NCI-H510A (cell line): ENCODE results near the gene MET.

Experiments
- DNase-seq: peaks from one replicate; lab custom pipeline; 2025; lab: John Stamatoyannopoulos, UW

Gene MET

DNA sequence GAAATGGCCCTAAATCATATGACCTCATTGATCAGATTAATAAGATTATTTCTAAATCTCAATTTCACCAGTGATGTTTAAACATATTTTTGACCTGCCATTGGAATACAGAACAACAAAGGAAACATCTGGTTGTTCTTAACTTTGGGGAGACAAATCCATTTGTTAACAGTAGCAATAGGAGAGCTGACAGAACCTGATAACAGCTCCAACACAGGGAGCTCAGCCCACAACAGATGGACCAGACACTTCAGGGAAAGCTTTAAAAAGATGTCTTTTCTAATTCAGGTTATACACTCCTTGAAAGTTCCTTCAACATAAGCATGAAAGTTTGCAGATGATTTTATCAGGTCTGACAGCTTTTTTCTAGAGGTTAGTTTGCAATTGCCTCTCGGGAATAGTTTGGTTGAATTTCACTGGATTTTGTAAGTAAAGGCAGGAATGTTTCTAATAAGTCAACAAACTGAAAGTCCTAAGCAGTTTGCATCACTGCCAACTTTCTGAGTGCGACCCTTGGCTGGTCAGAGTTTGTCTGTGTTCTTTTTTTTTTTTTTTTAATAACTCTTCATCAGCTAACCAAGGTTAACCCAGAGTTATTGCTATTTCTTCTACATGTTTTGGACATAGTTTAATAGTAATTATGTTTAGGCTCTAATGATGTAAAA, 6.5 kb upstream of the MET start:
- DNase-seq: no peak

DNA sequence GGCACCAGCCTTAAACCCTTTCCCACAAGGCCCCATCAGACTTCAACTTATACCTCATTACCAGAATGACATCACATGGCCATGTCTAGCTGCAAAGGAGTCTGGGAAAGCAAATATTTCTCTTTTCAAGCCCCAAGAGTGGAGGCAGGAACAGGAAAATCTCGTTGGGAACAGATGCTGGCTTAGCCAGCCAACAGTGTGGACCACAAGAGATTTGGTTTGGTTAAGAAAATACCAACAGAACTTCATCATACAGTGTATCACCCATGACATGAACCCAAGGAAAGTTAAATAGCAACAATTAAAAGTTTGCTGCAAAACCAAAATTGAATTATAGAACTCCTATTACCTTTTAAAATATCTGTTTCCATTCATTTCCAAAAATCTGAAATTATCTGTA, 2.2 kb upstream of the MET start:
- DNase-seq: no peak

DNA sequence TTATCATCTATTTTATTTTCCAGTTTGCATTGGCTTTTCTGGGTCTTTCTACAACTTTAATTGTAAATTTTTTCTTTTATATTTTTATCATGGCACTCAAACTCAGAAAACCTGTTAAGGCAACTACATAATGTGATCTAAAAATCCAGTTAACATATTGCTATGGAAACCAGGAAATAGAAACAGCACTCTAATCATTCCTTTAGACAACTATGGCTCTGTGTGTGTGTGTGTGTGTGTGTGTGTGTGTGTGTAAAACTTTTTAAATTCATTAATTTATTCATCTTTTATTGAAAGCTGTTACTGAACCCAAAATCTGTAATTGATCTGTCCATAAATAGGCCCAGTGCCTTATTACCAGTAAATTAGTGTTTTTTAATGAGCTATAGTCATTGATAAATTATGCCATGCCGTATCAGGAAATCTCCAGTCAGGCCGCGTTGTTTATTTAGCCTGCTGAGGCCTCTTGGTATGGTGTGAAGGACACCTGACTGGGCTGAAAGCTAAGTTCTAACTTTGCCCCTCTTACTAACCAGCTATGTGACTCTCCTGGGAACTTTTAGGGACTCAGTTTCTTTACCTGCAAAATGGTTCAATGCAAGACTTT, 1.5 kb upstream of the MET start:
- no peak for DNase-seq

DNA sequence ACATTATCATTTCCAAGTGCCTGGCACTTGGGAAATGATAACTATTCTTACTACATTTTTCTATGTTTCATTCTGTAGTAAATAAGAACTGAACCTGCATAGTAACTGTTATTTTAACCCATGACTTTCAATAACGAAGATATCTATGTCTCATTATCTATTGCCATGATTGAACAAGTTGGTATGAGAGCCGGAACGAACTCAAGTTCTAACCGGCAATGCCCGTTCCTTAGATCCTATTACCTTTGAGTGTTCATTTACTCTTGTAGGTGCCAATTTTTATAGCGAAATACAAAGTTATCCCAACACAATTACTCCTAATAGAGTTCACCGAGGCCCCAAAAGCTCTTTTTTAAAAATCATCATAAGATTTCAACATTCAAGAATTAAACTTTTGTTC, 885 bp upstream of the MET start:
- DNase-seq: no peak

DNA sequence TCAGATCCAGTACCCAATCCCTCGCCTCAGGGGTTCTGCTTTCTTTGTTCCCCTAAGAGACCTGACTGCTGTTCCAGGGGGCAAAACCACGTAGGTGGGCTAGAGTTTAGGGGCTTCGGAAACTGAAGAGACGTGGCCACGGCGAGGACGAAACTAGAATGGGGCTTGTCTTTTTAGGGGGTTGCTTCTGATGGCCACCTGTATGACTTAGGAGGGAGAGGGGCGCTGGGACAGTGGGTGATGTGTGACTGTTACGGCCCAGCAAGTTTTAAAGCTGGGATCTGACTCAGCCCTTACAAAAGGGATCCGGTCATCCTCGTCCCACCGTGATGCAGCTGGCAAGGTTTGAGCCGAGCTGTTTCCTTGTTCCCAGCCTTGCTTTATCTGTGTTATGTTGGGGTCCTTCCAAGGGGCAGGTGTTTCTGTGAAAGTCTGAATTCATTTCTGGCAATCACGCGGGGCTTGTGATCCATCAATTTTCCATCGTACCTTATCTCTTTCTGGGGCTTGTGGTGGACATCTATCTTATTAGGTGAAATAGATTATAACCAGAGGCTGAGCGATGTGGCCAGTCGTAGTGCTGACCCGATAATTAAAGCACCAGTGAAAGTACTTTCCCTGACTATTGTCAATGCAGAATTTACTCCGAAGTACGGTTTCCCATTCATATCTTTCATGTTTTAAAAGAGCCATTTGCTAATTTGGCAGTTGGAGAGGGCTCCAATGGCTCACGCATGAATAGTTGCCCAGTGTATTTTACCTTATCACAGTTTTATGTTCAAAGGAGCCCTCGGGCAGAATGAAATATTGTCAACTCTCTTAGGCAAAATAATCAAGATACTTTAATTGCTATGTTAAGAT, 830 bp downstream of the MET start:
- DNase-seq: no peak

DNA sequence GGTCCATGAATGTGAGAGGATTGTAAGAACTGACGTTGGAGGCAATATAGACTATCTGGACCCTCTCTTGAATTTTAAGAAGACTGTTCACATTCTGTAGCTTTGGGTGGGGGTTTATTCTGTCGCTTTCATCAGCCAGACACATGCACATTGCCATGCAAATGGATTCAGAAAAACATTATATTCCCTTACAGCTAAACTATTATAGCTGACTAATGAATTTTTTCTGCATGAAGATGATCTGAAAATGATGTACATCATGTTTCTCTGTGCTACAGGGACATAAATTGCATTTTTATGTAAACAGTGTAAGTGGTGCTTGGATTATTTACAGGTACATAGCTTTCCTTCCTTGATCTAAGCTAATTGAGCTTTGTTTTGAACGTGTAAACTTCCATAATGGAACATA, 1.5 kb downstream of the MET start:
- DNase-seq: no peak

DNA sequence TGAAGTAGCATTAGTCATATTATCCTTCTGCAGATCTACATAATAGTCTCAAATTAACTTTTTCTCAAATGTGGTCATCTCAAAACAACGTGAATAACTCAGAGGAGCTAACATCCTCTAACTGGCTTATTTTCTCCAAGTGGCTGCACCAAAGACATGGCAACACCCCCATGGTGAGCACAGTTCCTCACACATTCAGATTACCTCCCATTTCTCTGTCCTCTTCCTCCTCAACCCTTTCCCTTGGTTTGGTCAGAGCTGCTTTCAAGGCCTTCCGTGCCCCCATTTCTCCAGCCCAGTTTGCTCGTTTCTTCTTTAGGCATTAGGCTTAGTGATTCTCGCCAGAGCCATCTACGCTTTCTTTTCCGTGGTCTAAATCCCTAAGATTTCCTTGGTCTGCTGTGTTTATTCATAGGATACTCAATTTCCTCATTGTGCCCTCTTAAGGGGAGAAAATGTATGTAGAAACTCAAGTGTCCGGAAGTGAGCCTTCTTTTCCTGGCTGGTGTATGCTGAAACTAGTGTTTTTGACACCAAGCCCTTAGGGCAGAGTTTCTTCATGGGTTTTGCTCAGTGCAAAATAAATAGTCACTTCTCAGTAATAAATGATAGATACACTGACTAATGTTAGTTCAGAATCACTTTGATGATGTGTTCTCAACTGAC, 2.6 kb downstream of the MET start:
- no peak for DNase-seq

DNA sequence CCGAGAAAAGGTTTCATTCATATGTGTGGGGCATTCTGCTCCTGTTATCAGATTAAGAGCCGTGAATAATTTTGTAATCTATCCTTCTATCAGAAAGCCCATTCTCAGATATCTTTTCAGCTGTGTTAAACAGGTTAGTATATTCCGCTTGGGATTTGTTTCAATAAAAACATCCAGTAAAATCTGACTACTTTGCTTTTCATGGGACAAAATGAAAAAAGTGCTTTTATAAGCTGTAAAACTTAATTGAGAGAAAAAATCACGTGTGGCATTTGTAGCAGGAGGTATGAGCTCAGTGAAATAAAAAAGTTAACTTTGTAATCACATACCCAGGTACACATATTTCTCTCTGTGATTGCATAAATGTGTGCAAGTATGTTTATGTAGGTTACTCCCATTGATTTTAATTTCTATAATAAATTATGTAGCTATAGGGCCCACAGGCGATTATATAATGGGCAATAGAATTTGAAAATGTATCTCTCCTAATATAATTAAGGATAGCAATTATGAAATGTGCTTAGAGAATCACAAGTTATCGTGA, 3.9 kb downstream of the MET start:
- DNase-seq: no peak

DNA sequence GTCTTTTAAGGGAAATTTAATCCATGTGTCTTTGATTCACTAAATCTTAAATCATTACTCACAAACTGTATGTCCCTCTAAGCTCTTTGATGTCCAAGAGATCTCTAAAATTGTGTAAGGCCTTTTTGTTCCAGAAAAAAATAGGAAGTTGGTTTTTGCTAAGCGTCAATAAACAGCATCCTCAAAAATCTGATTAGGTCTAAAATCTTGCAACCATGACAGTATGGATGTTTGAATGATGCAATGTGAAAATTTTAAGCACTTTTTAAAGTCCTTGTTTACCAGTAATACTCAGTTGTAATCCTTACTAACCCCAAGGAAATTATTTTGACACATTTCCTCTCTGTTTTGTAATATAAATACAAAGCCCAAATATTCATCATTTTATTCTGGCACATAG, 6.8 kb downstream of the MET start:
- DNase-seq: no peak

DNA sequence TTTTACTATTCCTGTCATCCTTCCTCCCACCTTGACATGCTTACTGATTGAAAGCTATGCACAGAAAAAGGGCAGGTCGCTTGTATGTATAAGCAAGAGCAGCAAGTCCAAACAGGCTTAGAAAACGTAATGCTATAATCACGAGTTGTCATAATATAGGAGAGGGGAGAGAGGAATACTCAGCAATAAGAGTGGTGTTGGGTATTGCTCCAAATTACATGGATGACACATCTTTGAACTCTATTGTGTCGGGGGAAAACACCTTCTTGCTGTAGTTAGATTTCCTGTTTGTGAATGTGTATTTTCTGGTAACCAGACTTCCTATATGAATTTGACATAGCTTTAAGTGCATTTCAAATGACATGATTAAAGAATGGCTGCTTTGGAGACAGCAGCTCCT, 7.5 kb downstream of the MET start:
- DNase-seq: no peak

DNA sequence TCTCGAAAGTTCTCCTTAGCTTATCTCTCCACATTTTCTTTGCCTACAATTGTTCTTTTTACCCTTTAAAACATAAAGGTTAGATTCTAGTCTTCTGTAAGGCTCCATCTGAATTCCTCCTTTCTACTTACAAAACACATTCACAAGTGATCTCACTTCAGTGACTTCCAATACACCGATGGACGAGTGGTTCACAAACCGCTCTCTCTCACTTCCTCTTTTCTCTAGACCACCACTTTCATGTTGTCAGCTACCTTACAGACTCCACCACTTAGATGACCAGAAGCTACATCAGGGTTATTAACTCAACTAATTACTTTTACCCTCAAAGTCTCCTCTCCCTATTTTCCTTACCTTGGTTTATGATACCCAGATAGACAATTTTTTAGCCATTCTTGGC, 11.8 kb downstream of the MET start:
- DNase-seq: no peak

DNA sequence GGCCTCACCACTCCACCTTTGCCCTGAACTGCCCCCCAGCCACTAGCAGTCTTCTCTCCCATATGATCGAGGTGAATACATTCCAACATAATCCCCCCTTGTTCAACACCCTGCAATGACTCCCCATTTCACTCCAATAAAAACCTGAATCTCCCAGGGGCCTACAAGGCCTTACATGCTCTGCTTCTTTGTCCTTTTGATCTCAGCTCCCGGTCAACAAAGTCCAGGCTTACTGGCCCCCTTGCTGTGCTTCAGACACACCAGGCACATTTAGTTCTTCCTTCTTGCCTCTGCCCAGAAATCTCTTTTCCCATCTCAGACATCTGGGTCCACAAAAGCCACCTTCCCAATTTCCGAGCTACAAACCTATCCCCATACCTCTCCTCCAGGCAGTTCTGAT, 14.0 kb downstream of the MET start:
- no peak for DNase-seq

DNA sequence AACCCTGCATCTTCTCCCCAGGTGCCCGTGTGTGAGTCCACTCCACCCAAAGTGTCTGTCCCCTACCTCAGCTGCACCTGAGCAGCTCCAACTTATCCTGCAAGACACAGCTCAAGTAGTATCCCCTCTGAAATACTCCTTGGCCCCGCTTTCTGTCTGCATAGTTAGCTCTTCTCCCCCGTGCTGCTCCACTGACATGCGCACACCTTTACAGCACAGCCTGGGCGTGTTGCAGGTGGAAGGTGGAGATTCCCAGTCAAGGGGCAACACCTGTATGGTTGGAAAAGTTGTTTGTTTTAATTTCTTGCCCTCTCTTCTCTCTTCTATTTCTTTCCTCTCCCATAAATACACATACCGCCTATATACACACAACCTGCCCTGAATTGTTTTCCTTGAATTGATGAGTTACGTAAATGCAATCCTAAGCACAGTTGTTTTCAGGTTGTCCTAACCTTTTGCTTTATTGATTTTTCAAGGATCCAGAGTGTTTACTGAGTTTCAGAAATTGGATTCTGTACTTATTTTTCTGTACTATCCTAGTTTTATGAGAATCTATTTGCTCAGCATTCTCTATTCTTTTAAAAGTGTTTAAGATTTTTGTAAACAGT, 14.9 kb downstream of the MET start:
- DNase-seq: no peak

DNA sequence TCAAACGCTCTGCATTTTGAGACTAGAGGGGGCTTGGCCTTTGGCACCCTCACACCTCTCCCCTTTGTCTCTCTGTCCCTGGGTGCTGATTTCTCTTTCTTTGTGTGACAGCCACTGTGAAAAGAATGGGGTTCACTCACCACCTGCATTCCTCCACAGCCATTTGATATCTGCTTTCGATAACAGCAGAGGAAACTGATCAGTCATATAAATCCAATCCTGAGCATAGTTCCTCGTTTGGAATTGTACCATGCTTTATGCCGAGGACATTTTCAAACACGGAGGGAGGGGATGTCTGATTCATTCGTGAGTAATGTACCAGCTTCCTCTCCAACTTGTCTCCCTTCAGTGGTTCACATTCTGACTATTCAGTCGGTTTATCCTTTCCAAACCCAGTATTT, 15.8 kb downstream of the MET start:
- no peak for DNase-seq

DNA sequence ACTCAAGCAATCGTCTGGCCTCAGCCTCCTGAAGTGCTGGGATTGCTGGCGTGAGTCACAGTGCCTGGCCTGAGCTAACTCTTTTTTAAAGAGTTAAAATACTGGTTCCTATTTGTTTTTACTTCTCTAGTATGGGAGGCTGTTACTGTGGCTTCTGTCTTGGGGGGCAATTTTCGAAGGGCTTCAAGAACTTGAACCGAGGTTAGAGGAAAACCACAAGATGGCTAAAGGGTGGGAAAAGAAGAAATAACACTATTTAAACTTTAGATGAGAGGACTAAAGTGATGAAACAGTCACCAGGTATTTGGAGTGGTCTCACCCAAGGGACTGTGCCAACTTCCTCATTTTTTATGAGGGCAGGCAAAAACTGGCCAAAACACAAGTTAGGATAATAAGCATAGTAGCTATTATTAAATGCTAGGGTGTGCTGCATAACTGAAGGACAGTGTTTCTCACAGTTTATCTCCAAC, 17.8 kb downstream of the MET start:
- DNase-seq: no peak

DNA sequence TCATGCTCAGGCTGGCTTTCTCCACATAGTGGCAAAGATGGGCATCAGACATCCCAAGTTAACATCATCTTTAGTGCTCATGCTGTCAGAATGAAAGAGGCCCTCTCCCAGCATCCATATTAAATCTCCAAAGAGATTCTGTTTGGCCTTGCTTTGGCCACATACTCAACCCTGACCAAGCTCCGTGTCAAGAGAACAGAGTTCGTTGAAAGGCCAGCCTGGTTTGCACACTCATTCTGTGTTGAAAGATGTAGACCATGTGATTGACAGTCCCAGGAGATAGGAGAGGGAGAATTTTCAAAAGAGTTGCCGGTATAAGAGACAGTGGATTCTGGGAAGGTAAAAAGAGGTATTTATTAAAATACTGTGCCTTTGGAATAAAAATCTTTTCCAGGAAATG, 19.7 kb downstream of the MET start:
- DNase-seq: no peak

DNA sequence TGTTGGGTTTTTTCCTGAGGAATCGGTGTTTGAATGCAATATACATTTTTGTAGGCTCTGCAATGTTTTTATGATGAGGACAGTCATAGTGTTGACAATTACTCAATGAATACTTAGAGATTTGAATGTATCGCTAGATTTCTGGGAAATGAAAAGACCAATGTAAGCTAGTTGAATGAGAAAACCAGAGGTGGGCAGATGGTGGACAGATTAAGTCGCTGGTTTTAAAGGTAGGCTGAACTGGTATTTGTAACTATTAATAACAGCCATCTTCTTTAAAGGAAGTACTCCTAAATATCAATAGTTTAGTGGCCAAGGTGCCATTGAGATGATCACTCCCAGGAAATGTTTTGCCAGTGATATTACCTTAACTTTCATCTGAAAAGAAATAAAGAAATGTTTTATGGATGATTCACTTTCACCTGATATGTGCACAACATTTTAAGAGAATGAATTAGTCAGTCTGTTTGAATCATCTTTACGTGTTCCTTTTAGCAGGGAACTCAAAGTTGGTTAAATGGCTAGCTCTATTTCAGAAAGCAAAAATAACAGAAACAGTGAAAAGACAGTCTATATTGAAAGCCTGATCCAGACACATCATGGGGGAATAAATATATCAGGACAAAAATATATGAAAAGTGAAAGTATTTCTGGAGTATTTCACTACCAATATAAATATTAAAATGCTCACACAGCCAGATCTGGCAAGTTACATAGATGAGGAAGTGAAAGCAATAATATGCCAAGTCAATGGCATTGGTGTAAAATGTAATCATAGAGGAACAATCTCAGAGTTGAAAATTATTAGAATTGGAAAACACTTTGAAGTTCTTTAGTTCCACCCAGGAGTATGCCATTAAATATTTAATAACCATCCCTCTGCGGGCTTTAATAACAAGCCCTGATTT, 20.7 kb downstream of the MET start:
- no peak for DNase-seq

DNA sequence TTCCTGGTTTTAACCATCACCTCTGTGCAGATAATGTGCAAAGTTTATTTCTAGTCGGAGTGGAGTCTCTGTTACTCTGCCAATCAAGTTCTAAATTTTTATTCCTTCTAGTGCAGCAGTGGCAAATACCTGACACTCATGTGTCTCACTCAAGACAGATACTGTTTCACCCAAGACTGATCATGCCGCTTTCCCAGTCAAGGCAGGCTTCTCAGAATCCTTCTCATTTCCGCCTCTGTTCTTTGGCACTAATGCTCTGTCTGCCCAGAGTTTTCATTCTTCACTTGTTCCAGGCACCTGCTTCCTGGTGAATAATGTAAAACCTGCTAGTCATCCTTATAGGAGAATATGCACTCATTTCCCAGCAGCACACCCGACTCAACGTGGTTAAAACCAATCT, 24.7 kb downstream of the MET start:
- no peak for DNase-seq

DNA sequence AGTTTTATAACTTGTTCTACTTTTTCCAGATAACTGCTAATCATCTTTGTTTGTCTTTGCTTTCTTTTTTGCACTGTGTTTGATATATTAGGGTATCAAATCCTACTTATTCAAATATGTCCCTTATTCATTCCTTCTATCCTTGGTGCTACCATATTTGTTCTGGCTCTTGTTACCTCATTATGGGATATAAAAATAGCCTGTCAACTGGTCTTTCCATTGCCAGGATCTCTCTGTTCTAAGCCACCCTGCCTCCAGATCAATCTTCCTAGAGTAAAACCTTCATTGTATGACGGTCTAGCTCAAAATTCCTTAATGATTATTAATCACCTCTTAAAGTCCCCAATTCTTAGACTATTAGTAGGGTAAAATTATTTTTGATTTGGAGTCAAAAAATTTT, 25.2 kb downstream of the MET start:
- no peak for DNase-seq

DNA sequence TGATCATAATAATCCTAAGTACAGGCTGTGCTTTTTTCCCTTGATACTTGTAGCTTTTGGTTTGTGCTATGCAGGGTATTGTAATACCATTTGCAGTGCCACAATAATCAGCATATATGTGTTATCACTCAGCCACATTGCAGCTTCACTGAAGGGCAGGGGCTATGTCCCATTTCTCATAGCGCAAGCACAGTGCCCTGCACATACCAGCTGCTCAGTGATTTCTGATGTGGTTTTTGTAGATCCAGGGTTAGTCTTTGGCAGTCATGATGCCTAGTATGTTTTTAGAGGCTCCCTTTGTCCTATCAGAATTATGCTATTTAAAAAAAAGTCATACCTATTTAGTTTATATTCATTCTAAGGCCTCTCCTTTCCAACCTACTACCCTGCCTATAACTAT, 25.8 kb downstream of the MET start:
- DNase-seq: no peak

DNA sequence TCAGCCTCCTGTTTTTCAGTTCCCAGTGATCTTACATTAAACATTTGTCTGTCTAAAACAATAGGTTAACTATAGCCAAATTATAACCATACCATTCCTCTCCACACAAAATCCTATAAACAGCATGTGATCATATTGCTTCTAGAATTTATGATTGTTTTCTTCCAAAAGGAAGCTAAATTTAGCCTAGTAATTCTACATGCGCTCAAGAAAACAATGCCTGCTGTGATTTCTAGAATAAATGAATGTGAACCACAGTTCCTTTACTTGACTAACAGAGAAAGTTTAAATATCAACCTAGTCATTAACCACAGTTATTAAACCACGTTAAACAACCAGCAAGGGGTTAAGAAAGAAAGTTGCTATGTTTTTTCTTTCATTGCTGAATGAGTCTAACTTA, 26.4 kb downstream of the MET start:
- no peak for DNase-seq
